GM18519 (cell line): ENCODE measurements around the gene EFNB3.

Experiments
- ATAC-seq: cut with Tn5 transposase; IDR thresholded peaks from one replicate; pipeline ENCODE4 v1.9.1; 2021; ENCODE audit warnings: mild to moderate bottlenecking, moderate library complexity; ENCODE audit not compliant: unreplicated experiment, low FRiP score

The EFNB3 gene

GRCh38 chr17:7756968-7757367 is 52.0 kb downstream of the EFNB3 start:
- ATAC-seq: no peak
